Lower lobe of right lung (tissue), 2 donors: ENCODE results near the gene IFI44L. TPM values are rescaled to one million over a fixed set of nuclear protein-coding genes. Genes with fewer than 3 reads are reported as not detected.
A peak's percentile ranks its signal among the peaks of the same experiment; 100 is the strongest.

Source experiments
- ATAC-seq, 2 donors: fragments of 200-7000 bp; cut with Tn5 transposase; one replicate each; pipeline ENCODE4 v1.9.1; 2020 to 2022; ENCODE audit warnings: mild to moderate bottlenecking in 2 of 2, moderate library complexity in 2 of 2
- DNase-seq: peaks from one replicate; pipeline ENCODE4 v3.0.0-alpha.2; 2020
- H3K27ac ChIP-seq: fragments of 200-600 bp; one replicate; pipeline ENCODE4 v1.8.0; 2022
- H3K27me3 ChIP-seq: fragments of 200-600 bp; one replicate; pipeline ENCODE4 v1.8.0; 2022; ENCODE audit warnings: low read depth
- H3K36me3 ChIP-seq: fragments of 200-600 bp; one replicate; pipeline ENCODE4 v1.8.0; 2022; ENCODE audit warnings: mild to moderate bottlenecking
- H3K4me1 ChIP-seq: fragments of 200-600 bp; one replicate; pipeline ENCODE4 v1.8.0; 2022
- H3K4me3 ChIP-seq: fragments of 200-600 bp; one replicate; pipeline ENCODE4 v1.8.0; 2022; ENCODE audit warnings: mild to moderate bottlenecking
- H3K9me3 ChIP-seq: fragments of 200-600 bp; one replicate; pipeline ENCODE4 v1.8.0; 2022
- intact Hi-C: fragments of 100-400 bp; cut with DNase I; formaldehyde crosslinking; loops from one replicate; pipeline ENCODE4 v1.11.0; 2022
- total RNA-seq: library from RNA; stranded (reverse); fragmentation: NEBNext Ultra II Directional; extraction: Animal tissue kit (Norgen Biotek cat#: 25700); gene quantifications from one replicate; pipeline ENCODE4 v1.2.1, GENCODE V29; 2021
- TF ChIP-seq, protein P1 (sequence below): fragments of 200-600 bp; IDR thresholded peaks from one replicate; pipeline ENCODE4 v1.8.0; 2022; ENCODE audit warnings: antibody characterized with exemption, mild to moderate bottlenecking
- donor health status: DM: no; HTN: yes; CAD: no; lungs with severe emphysema.

The IFI44L gene
- total RNA-seq, 1 donor from 2014 or later: 52.9 TPM

DNA sequence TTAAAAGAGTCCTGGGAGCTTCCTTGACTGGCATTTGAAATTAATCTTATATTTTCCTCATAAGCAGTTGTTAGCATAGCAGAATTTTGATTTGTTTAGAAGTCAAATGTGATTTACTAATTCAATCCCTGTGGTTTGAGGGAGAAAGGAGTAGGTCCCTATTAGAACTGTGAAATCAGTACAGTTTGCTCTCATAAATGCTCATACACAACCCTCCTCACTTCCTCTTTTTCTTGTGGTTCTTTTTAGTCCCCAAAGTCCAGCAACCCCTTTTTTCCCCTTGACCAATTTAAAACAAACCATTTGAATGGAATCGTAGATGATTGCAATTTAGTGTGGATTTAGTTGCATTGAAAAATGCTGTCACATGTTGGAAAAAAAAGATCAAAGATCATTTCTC is 20.2 kb downstream of the IFI44L start:
- ATAC-seq: no peak

DNA sequence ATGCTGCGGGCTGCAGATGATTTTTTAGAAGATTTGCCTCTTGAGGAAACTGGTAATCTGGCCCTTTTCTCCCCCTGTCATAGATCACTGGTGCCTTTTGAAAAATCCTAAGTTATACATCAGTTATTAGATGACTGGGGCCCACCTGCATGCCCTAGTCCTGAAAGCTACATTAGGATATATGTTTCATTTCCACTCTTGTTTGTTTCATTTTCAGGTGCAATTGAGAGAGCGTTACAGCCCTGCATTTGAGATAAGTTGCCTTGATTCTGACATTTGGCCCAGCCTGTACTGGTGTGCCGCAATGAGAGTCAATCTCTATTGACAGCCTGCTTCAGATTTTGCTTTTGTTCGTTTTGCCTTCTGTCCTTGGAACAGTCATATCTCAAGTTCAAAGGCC is 21.3 kb downstream of the IFI44L start:
- intact Hi-C loops: no loop called here
- no peaks in the 10 kb centered on the region for H3K36me3 ChIP-seq

More for the DNA sequence above, 20.2 kb downstream of the IFI44L start:
- no peaks in the 10 kb centered on the region for H3K36me3 ChIP-seq
- no peak for DNase-seq
- no peak overlapping the region for H3K27ac ChIP-seq
- TF ChIP-seq, protein P1, sequence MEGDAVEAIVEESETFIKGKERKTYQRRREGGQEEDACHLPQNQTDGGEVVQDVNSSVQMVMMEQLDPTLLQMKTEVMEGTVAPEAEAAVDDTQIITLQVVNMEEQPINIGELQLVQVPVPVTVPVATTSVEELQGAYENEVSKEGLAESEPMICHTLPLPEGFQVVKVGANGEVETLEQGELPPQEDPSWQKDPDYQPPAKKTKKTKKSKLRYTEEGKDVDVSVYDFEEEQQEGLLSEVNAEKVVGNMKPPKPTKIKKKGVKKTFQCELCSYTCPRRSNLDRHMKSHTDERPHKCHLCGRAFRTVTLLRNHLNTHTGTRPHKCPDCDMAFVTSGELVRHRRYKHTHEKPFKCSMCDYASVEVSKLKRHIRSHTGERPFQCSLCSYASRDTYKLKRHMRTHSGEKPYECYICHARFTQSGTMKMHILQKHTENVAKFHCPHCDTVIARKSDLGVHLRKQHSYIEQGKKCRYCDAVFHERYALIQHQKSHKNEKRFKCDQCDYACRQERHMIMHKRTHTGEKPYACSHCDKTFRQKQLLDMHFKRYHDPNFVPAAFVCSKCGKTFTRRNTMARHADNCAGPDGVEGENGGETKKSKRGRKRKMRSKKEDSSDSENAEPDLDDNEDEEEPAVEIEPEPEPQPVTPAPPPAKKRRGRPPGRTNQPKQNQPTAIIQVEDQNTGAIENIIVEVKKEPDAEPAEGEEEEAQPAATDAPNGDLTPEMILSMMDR: no peak
- peaks cover 5% of the 10 kb centered on the region for H3K4me1 ChIP-seq
- intact Hi-C loops: no loop called here
- H3K4me3 ChIP-seq: no peak overlapping the region
- H3K9me3 ChIP-seq: no peaks in the 10 kb centered on the region
- H3K27me3 ChIP-seq: no peaks in the 10 kb centered on the region

DNA sequence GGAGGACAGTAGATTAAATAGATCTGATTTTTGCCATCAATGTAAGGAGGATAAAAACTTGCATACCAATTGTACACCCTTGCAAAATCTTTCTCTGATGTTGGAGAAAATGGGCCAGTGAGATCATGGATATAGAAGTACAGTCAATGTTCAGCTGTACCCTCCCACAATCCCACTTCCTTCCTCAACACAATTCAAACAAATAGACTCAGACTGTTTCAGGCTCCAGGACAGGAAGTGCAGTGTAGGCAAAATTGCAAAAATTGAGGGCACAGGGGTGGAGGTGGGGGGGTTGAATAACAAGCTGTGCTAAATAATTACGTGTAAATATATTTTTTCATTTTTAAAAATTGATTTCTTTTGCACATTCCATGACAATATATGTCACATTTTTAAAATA is 25.5 kb downstream of the IFI44L start:
- DNase-seq (no peak), ATAC-seq (peak; percentile 53 to 77)
- no peaks in the 10 kb centered on the region for H3K27me3 ChIP-seq
- H3K27ac ChIP-seq: no peak overlapping the region
- no peak overlapping the region for H3K4me3 ChIP-seq
- H3K4me1 ChIP-seq: peaks cover 15% of the 10 kb centered on the region
- intact Hi-C loops: no loop called here
- no peaks in the 10 kb centered on the region for H3K36me3 ChIP-seq
- TF ChIP-seq, protein P1: no peak
- H3K9me3 ChIP-seq: no peaks in the 10 kb centered on the region

More for the DNA sequence above, 21.3 kb downstream of the IFI44L start:
- Histone ChIP-seq H3K9me3 (no peaks in the 10 kb centered on the region), H3K4me3 (no peak overlapping the region), H3K27ac (no peak overlapping the region), H3K4me1 (peaks cover 7% of the 10 kb centered on the region), H3K27me3 (no peaks in the 10 kb centered on the region)
- ATAC-seq (no peak), DNase-seq (no peak)
- TF ChIP-seq, protein P1: no peak

DNA sequence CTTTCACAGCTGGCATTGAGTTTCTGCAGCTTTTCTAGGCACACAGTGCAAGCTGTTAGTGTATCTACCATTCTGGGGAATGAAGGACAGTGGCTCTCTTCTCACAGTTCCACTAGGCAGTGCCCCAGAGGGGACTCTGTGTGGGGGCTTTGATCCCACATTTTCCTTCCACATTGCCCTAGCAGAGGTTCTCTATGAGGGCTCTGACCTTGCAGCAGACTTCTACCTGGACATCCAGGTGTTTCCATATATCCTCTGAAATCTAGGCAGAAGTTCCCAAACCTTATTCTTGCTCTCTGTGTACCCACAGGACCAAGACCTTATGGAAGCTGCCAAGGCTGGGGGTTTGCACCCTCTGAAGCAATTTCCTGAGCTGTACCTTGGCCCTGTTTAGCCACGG is 27.0 kb downstream of the IFI44L start:
- Histone ChIP-seq H3K9me3 (no peaks in the 10 kb centered on the region), H3K36me3 (no peaks in the 10 kb centered on the region), H3K4me3 (no peak overlapping the region), H3K4me1 (peaks cover 23% of the 10 kb centered on the region), H3K27ac (no peak overlapping the region), H3K27me3 (no peaks in the 10 kb centered on the region)
- intact Hi-C loops: no loop called here
- ATAC-seq (no peak), DNase-seq (no peak)
- TF ChIP-seq, protein P1: no peak

DNA sequence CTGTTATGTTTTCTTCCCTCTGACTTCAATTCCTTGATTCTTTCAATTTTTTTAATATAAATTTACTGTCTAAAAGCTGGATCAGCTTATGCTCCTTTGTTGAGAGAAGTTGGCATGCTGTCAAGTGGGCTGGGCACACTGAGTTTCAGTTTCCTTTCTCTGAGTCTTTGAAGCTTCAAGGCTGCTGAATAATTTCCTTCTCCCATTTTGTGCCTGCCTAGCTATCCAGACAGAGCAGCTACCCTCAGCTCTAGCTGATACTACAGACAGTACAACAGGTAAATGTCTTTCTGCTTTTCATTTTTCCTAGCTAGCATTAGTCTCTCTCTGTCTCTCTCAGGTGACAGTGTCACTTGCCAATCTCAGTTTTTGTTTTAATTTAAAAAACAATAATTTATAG is 29.4 kb downstream of the IFI44L start, which contains the start of gene IFI44:
IFI44 (plus strand) TSS at position 204 of the 400 bp plus-strand sequence. CDS start 365 bp downstream, outside the sequence.
- no peaks in the 10 kb centered on the region for H3K9me3 ChIP-seq
- peak within 1 kb of the TSS; percentile 51 for H3K4me3 ChIP-seq
- H3K36me3 ChIP-seq: no peaks in the 10 kb centered on the region
- peak; percentile 86 for DNase-seq
- H3K4me1 ChIP-seq: peaks cover 36% of the 10 kb centered on the region
- TF ChIP-seq, protein P1: no peak
- intact Hi-C loops: no loop called here
- H3K27ac ChIP-seq: peak within 1 kb of the TSS; percentile 75
- ATAC-seq: peak; percentile 90 to 94
- H3K27me3 ChIP-seq: no peaks in the 10 kb centered on the region
